ENCODE measurements around the gene INPP4B.

The INPP4B gene

DNA sequence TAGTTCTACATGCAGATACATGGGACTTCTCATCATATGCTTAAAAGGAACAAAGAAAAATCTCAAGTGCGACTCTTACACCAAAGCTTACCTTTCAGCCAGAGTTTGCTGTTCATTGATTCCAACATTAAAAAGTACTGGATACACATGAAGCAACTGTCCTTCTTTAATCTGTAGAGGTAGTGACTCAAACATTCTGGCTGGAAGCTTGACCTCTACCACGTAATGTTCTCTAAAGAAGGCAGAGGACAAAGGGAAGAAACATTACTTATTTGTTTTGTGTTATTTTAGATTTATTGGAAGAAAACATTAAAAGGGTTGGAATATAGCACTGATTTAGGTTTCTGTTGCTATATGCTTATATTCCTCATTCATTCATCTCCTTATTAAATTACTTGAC is 733.6 kb downstream of the INPP4B start:
- no peaks in the 10 kb centered on the region for H3K36me3 ChIP-seq (ENCODE audit: control insufficient read depth in 1 of 2, insufficient read depth in 2 of 2, low read depth in 1 of 2, low read length in 2 of 2)
- H3K4me1 ChIP-seq (ENCODE audit: control insufficient read depth, insufficient read depth, low read depth, low read length) = no peaks in the 10 kb centered on the region
- no peak overlapping the region for H3K27ac ChIP-seq (ENCODE audit: low read length, poor library complexity, severe bottlenecking)
- H2BK15ac ChIP-seq (ENCODE audit: low read depth, poor library complexity, severe bottlenecking) = no peak overlapping the region
- no peak overlapping the region for H3K4ac ChIP-seq (ENCODE audit: low read depth in 1 of 2, low read length in 2 of 2)
- no peak overlapping the region for H3K4me2 ChIP-seq (ENCODE audit: low read length, poor library complexity, severe bottlenecking)
- no peak overlapping the region for H2BK120ac ChIP-seq (ENCODE audit: low read depth, low read length)
- no peaks in the 10 kb centered on the region for H3K9me3 ChIP-seq (ENCODE audit: control insufficient read depth, low read length)
- no peak overlapping the region for H3K14ac ChIP-seq (ENCODE audit: low read length in 2 of 2)
- no peak overlapping the region for H4K91ac ChIP-seq (ENCODE audit: low read length)
- H3K23ac ChIP-seq (ENCODE audit: low read length in 2 of 2) = no peak overlapping the region
- WGBS = 96% methylated on average over 2 of the region's 2 CpGs
- no peak overlapping the region for H2BK5ac ChIP-seq (ENCODE audit: low read depth, low read length, poor library complexity, severe bottlenecking)
- no peak overlapping the region for H3K9ac ChIP-seq (ENCODE audit: low read length)
- no peak overlapping the region for H2AK5ac ChIP-seq (ENCODE audit: low read length, severe bottlenecking)
- no peak overlapping the region for H3K18ac ChIP-seq (ENCODE audit: low read depth in 1 of 2, low read length in 2 of 2)
- no peaks in the 10 kb centered on the region for H3K27me3 ChIP-seq (ENCODE audit: control insufficient read depth in 1 of 2, insufficient read depth in 1 of 2, low read length in 2 of 2)
- H3K79me1 ChIP-seq (replicated peaks; ENCODE audit: low read length, poor library complexity, severe bottlenecking) = no peaks in the 10 kb centered on the region
- no peak overlapping the region for H3K4me3 ChIP-seq (ENCODE audit: insufficient read depth in 1 of 2, low read depth in 1 of 2, low read length in 2 of 2)
- H4K8ac ChIP-seq (ENCODE audit: low read length) = no peak overlapping the region
- DNase-seq = no peak
- H2BK12ac ChIP-seq (ENCODE audit: low read length in 2 of 2) = no peak overlapping the region
- no peak overlapping the region for H2AFZ ChIP-seq (ENCODE audit: low read depth, low read length)

DNA sequence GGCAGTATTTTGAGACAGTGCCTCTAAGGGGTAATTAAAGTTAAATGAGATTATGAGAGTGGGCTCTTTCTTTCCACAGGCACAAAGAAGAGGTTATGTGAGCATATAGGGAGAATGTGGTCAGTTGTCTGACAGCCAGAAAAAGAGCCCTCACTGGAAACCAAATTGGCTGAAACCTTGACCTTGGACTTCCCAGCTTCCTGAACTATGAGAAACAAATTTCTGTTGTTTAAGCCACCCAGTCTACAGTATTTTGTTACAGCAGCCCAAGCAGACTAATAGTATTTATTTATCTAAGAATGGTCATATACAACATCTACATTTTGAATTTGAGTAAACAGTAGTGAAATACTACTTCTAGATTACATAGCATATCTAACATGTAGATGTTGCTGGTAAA is 736.0 kb downstream of the INPP4B start:
- H3K9me3 ChIP-seq (ENCODE audit: control insufficient read depth, low read length) = no peaks in the 10 kb centered on the region
- no peak overlapping the region for H3K9ac ChIP-seq (ENCODE audit: low read length)
- no peak overlapping the region for H2BK5ac ChIP-seq (ENCODE audit: low read depth, low read length, poor library complexity, severe bottlenecking)

DNA sequence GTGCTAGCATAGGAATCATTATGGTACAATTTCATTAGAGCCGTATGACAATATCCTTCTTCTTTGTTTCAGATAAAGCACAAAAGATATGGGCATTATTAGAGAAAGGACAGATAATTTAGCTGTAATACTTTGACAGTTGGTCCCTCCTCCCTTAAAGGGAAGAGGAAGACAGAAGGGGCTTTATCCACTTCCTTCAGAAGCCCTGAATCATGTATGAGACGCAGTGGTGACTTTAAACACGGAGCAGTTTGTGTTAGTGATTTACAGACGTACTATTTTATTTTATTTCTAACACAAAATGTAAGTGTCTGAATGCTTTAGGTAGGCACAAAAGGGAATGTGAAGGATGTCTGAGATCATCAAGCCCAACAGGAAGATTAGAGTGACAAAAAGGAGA is 742.1 kb downstream of the INPP4B start:
- Histone ChIP-seq H3K9ac (ENCODE audit: low read length) (no peak overlapping the region), H3K79me1 (replicated peaks; ENCODE audit: low read length, poor library complexity, severe bottlenecking) (no peaks in the 10 kb centered on the region), H3K4me2 (ENCODE audit: low read length, poor library complexity, severe bottlenecking) (no peak overlapping the region), H3K4ac (ENCODE audit: low read depth in 1 of 2, low read length in 2 of 2) (no peak overlapping the region), H3K18ac (ENCODE audit: low read depth in 1 of 2, low read length in 2 of 2) (no peak overlapping the region), H3K4me1 (ENCODE audit: control insufficient read depth, insufficient read depth, low read depth, low read length) (no peaks in the 10 kb centered on the region), H3K23ac (ENCODE audit: low read length in 2 of 2) (no peak overlapping the region), H3K27ac (ENCODE audit: low read length, poor library complexity, severe bottlenecking) (no peak overlapping the region), H2AK5ac (ENCODE audit: low read length, severe bottlenecking) (no peak overlapping the region), H4K8ac (ENCODE audit: low read length) (no peak overlapping the region), H2BK120ac (ENCODE audit: low read depth, low read length) (no peak overlapping the region), H2BK15ac (ENCODE audit: low read depth, poor library complexity, severe bottlenecking) (no peak overlapping the region), H3K4me3 (ENCODE audit: insufficient read depth in 1 of 2, low read depth in 1 of 2, low read length in 2 of 2) (no peak overlapping the region), H4K91ac (ENCODE audit: low read length) (no peak overlapping the region), H3K14ac (ENCODE audit: low read length in 2 of 2) (no peak overlapping the region), H3K9me3 (ENCODE audit: control insufficient read depth, low read length) (no peaks in the 10 kb centered on the region), H3K36me3 (ENCODE audit: control insufficient read depth in 1 of 2, insufficient read depth in 2 of 2, low read depth in 1 of 2, low read length in 2 of 2) (no peaks in the 10 kb centered on the region), H2BK12ac (ENCODE audit: low read length in 2 of 2) (no peak overlapping the region), H2AFZ (ENCODE audit: low read depth, low read length) (no peak overlapping the region), H3K27me3 (ENCODE audit: control insufficient read depth in 1 of 2, insufficient read depth in 1 of 2, low read length in 2 of 2) (no peaks in the 10 kb centered on the region), H2BK5ac (ENCODE audit: low read depth, low read length, poor library complexity, severe bottlenecking) (no peak overlapping the region)
- no CpG with 5 or more reads among the region's 4 CpGs for WGBS
- DNase-seq = no peak

More for the DNA sequence above, 736.0 kb downstream of the INPP4B start:
- no peaks in the 10 kb centered on the region for H3K36me3 ChIP-seq (ENCODE audit: control insufficient read depth in 1 of 2, insufficient read depth in 2 of 2, low read depth in 1 of 2, low read length in 2 of 2)
- H3K4me2 ChIP-seq (ENCODE audit: low read length, poor library complexity, severe bottlenecking) = no peak overlapping the region
- no peak overlapping the region for H4K91ac ChIP-seq (ENCODE audit: low read length)
- H3K79me1 ChIP-seq (replicated peaks; ENCODE audit: low read length, poor library complexity, severe bottlenecking) = no peaks in the 10 kb centered on the region
- H3K23ac ChIP-seq (ENCODE audit: low read length in 2 of 2) = no peak overlapping the region
- no peak overlapping the region for H3K4me3 ChIP-seq (ENCODE audit: insufficient read depth in 1 of 2, low read depth in 1 of 2, low read length in 2 of 2)
- no peak overlapping the region for H2AK5ac ChIP-seq (ENCODE audit: low read length, severe bottlenecking)
- H3K27me3 ChIP-seq (ENCODE audit: control insufficient read depth in 1 of 2, insufficient read depth in 1 of 2, low read length in 2 of 2) = no peaks in the 10 kb centered on the region
- no peak overlapping the region for H3K14ac ChIP-seq (ENCODE audit: low read length in 2 of 2)
- H2AFZ ChIP-seq (ENCODE audit: low read depth, low read length) = no peak overlapping the region
- H3K27ac ChIP-seq (ENCODE audit: low read length, poor library complexity, severe bottlenecking) = no peak overlapping the region
- no peak overlapping the region for H3K4ac ChIP-seq (ENCODE audit: low read depth in 1 of 2, low read length in 2 of 2)
- H4K8ac ChIP-seq (ENCODE audit: low read length) = no peak overlapping the region
- no peak for DNase-seq
- H2BK15ac ChIP-seq (ENCODE audit: low read depth, poor library complexity, severe bottlenecking) = no peak overlapping the region
- H2BK120ac ChIP-seq (ENCODE audit: low read depth, low read length) = no peak overlapping the region
- no peak overlapping the region for H2BK12ac ChIP-seq (ENCODE audit: low read length in 2 of 2)
- no peaks in the 10 kb centered on the region for H3K4me1 ChIP-seq (ENCODE audit: control insufficient read depth, insufficient read depth, low read depth, low read length)
- H3K18ac ChIP-seq (ENCODE audit: low read depth in 1 of 2, low read length in 2 of 2) = no peak overlapping the region

DNA sequence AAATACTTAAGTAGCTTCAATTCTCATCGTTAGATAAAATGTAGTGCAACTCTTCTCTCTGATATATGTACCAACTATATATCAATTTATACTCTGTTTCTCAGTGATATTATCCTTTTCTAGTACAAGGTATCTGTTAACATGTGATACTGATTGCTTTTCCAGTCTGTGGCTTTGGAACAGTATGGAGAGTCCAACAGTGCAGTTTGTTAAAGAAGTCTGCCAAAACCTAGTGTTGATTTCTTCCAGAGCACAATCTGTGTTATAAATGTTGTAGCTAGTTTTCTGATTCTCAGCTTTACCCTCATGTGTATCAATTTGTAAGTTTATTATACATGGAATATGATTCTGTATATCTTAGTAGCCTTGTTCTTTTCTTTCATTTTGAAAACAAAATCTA is 744.7 kb downstream of the INPP4B start:
- Histone ChIP-seq H3K14ac (ENCODE audit: low read length in 2 of 2) (no peak overlapping the region), H3K36me3 (ENCODE audit: control insufficient read depth in 1 of 2, insufficient read depth in 2 of 2, low read depth in 1 of 2, low read length in 2 of 2) (no peaks in the 10 kb centered on the region), H2BK120ac (ENCODE audit: low read depth, low read length) (no peak overlapping the region), H3K4ac (ENCODE audit: low read depth in 1 of 2, low read length in 2 of 2) (no peak overlapping the region), H2BK12ac (ENCODE audit: low read length in 2 of 2) (no peak overlapping the region), H3K9ac (ENCODE audit: low read length) (no peak overlapping the region), H3K4me3 (ENCODE audit: insufficient read depth in 1 of 2, low read depth in 1 of 2, low read length in 2 of 2) (no peak overlapping the region), H3K18ac (ENCODE audit: low read depth in 1 of 2, low read length in 2 of 2) (no peak overlapping the region), H2AK5ac (ENCODE audit: low read length, severe bottlenecking) (no peak overlapping the region), H2BK5ac (ENCODE audit: low read depth, low read length, poor library complexity, severe bottlenecking) (no peak overlapping the region), H3K9me3 (ENCODE audit: control insufficient read depth, low read length) (no peaks in the 10 kb centered on the region), H2AFZ (ENCODE audit: low read depth, low read length) (no peak overlapping the region), H3K27ac (ENCODE audit: low read length, poor library complexity, severe bottlenecking) (no peak overlapping the region), H3K79me1 (replicated peaks; ENCODE audit: low read length, poor library complexity, severe bottlenecking) (no peaks in the 10 kb centered on the region), H4K91ac (ENCODE audit: low read length) (no peak overlapping the region), H3K4me1 (ENCODE audit: control insufficient read depth, insufficient read depth, low read depth, low read length) (no peaks in the 10 kb centered on the region), H3K23ac (ENCODE audit: low read length in 2 of 2) (no peak overlapping the region), H3K27me3 (ENCODE audit: control insufficient read depth in 1 of 2, insufficient read depth in 1 of 2, low read length in 2 of 2) (no peaks in the 10 kb centered on the region), H4K8ac (ENCODE audit: low read length) (no peak overlapping the region), H3K4me2 (ENCODE audit: low read length, poor library complexity, severe bottlenecking) (no peak overlapping the region), H2BK15ac (ENCODE audit: low read depth, poor library complexity, severe bottlenecking) (no peak overlapping the region)
- WGBS = no CpG with 5 or more reads among the region's 1 CpG
- DNase-seq = no peak

Measured in mesenchymal stem cell (in vitro differentiated cells and primary cell).